HG02623 (cell line): Measurements from ENCODE around the gene CDC16.
A peak's percentile ranks its signal among the peaks of the same experiment; 100 is the strongest.
"Not testable (repeated sequence)": the region's sequence is repeated elsewhere in the genome, so short reads cannot be mapped to it uniquely, and the experiment has no call there.

Experiments used
- ATAC-seq: cut with Tn5 transposase; IDR thresholded peaks from one replicate; pipeline ENCODE4 v1.9.1; 2021; ENCODE audit warnings: moderate library complexity; ENCODE audit not compliant: unreplicated experiment

Gene CDC16

DNA sequence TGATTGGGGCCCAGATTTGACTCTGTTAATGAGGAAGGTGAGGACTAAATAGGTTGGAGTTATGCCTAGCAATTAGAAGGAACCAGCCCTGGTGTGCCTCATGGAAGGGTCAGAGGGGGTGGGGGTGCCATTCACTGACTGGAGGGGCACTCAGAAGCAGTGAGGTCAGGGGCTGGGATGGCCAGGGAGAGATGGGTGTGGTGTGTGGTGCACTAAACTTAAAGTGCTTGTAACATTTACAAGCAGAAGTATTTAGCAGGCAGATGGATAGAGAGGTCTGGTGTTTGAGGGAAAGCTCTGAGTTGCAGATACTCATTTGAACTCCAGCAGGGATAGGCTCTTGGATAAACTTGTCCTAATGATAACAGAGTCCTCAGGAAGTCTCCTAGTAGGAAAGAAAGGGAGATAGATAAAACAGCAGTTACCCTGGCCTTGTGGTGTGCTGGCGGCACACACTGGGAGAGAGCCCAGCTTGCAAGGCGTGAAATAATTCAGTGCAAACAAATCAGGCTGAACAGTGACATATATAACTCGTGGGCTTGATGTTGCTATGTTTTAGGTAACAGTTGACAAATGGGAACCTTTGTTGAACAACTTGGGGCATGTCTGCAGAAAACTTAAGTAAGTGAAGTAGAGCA, 26.8 kb downstream of the CDC16 start:
- no peak for ATAC-seq

- ATAC-seq, result peak; percentile 55
Observed at GRCh38 chr13:114263578-114263977, 28.9 kb downstream of the CDC16 start.

- not testable (repeated sequence) for ATAC-seq
Observed at GRCh38 chr13:114264313-114264712, 29.6 kb downstream of the CDC16 start.

- no peak for ATAC-seq
Observed at GRCh38 chr13:114264886-114265611, 30.4 kb downstream of the CDC16 start.

DNA sequence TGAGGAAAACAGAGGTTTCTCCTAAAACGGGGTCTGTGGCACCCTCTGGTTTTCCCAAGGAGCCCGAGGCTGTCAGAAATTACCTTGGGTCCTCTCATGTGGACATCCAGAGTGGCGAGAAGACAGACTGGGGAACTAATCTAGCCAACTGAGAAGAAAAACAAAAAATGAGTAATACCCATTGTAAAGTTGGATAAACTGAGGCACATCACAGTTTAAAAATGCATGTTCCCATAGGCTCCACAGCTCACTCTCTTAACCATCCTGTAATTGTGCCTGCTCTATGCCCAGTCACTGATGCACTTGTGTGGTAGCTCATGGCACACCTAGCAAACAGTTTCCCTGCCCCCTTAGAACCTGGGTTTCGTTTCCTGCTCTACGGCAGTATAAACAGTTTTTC, 31.5 kb downstream of the CDC16 start:
- ATAC-seq, result no peak

DNA sequence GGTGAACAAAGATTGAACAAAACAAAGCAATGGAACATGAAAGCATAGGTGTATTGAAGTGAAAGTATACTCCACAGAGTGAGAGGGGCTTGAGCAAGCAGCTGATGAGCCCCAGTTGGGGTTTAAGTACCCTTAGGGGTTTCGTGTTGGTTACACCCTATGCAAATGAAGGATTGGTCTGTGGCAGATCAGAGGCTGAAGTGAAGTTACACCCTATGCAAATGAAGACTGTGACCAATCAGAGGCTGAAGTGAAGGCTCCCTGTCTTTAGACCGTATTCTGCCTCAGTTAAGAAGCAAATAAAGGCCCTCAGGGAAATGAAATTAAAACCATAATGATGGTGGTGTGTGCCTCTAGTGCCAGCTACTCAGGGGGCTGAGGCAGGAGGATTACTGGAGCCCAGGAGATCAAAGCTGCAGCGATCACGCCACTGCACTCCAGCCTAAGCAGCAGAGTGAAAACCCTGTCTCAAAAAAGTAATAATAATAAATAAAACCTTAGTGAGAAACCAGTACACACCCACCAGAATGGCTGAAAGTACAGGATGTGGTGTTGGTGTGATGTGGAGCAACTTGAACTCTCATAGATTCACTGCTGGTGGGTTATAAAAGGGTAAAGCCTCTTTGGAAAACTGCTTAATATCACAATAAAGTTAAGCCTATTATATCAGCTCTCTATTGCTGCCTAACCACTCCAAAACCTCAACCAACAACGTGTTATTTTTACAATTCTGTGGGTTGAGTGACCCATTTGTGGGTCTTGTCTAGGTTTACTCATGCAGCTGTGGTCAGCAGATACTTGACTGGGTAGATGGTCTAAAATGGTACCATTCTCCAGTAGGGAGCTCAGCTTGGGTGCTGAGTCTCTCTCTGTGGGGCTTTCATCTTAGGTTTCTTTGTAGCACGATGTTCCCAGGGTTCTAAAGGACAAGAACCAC, 33.9 kb downstream of the CDC16 start:
- ATAC-seq, result no peak

GRCh38 chr13:114269281-114269770, 34.6 kb downstream of the CDC16 start:
- no peak for ATAC-seq

- ATAC-seq, result no peak
Observed at GRCh38 chr13:114272977-114273376, 38.3 kb downstream of the CDC16 start.

- no peak for ATAC-seq
Observed at GRCh38 chr13:114275304-114275703, 40.6 kb downstream of the CDC16 start.

DNA sequence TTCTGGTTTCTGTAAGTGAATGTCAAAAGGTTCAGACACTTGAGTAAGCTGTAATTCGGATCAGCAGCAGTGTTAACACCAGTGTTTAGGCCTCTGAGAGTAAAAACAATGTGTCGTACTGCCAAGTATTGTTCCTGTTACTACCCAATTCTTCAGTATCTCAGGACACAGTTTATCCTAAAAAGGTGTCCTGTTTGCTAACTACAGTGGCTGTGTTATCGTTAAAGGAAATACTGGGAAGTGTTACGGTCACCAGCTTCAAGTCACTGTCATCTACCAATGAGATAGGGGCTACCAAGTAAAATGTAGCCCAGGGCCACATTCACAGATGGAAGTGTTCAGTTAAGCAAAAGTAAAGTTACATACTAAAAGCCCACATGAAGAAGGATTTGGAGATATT, 44.4 kb downstream of the CDC16 start:
- ATAC-seq, result no peak

DNA sequence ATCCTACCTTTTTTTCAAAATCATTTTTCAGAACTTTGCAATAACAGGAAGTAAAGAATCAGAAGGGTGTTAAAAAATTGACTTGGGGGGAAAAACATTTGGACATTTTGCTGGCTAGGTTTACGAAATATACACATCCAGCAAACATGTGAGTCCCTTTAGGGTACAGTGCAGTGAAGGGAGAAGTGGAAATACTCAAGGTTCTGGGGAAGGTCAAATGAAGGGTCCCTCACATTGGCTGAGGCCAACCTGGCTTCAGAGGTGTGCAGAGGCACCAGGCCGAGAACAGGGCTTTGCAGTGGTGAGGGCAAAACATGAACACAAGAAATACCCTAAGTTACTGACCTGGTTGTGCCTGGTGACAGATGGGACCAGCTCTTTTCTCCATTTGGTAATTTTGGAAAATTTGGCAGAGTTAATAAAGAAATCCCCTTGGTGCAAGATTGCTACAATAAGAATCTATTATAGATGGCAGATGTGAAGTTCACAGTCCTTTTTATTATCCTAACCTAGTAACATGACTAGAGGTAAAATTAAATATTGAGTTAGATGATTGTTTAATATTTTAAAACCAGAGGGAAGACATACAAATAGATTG, 45.2 kb downstream of the CDC16 start:
- no peak for ATAC-seq

DNA sequence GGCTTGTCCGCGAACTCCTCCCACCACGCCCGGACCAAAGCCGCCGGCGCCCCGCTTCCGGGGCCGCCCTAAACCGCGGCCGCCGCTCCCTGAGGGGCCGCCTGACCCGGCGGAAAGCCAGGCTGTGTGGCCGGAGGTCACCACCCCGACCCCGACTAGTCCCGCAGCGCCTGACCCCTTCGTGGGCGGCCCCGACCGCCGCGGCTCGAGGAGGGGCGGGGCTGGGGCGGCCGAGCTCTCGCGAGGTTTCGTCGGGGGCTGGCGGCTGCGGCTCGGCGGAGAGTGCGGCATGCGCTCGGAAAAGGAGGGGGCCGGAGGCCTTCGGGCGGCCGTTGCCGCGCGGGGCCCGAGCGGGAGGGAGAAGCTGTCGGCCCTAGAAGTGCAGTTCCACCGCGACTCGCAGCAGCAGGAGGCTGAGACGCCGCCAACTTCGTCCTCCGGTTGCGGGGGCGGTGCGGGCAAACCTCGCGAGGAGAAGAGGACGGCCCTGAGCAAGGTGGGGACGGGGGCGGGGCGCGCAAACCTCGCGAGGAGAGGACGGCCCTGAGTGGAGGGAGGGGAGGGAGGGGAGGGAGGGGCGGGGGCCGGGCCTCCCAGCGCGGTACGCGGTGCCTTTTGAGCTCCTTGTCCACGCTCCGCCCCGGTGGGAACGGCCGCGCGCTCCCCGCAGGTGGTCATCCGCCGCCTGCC, 46.8 kb downstream of the CDC16 start, which contains the start of gene UPF3A:
Gene UPF3A, plus strand, starts transcription at position 251 of the 690 bp plus-strand sequence. Its CDS starts 39 bp downstream, at position 290.
- ATAC-seq, result peak; percentile 69

GRCh38 chr13:114282041-114282670, 47.5 kb downstream of the CDC16 start:
- ATAC-seq, result peak; percentile 42

GRCh38 chr13:114283576-114283975, 48.9 kb downstream of the CDC16 start:
- ATAC-seq, result no peak

DNA sequence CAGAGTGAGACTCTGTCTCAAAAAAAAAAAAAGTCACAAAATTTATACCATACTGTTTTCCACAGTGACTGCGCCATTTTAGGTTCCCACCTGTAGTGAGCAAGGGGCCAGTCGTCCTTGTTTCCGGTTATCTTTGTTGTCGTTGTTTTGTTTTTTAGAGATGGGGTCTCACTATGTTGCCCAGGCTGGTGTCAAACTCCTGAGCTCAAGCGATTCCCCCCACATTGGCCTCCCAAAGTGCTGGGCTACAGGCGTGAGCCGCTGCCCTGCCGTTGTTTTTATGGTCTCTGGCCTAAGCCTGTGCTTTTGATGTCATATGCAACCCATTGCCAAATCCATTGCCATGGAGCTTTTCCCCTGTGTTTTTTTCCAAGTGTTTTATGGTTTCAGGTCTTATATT, 50.0 kb downstream of the CDC16 start:
- ATAC-seq, result no peak

GRCh38 chr13:114285166-114285808, 50.6 kb downstream of the CDC16 start:
- no peak for ATAC-seq

GRCh38 chr13:114286808-114287207, 52.1 kb downstream of the CDC16 start:
- ATAC-seq, result no peak

DNA sequence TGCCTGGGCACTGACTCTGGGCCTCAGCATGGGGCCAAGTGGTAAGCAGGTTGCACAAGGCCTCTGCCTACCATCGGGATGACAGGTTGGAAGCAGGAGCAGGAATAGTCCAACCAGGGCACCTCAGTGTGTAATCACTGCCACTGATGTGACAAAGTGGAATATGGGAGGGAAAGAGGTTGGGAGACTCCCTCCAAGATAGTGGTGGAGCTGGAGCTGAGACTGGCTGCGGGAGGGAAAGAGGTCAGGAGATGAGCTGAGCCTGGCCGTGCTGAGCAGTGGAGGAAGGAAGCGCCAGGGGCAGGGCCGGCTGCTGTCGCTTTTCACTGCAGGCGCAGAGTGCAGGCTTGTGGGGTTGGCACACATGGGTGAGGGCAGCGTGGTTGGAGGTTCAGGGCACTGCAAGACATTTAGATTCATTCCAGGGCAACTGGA, 53.5 kb downstream of the CDC16 start:
- no peak for ATAC-seq

GRCh38 chr13:114296448-114296847, 61.8 kb downstream of the CDC16 start:
- ATAC-seq, result no peak
